CD4-positive, alpha-beta memory T cell (primary cell): ENCODE data around the gene FHOD3. TPM values are rescaled to one million over a fixed set of nuclear protein-coding genes. Genes with fewer than 3 reads are reported as not detected.

Experiments
- CTCF ChIA-PET: fragments of 350-600 bp; sonication (Branson Sonifier 250); formaldehyde crosslinking; loops from one replicate; lab custom pipeline; 2021; ENCODE audit warnings: inconsistent platforms; ENCODE audit not compliant: partially characterized antibody; lab: Charles Lee
- POLR2A ChIA-PET: fragments of 350-600 bp; sonication (Branson Sonifier 250); formaldehyde crosslinking; loops from one replicate; lab custom pipeline; 2021; ENCODE audit not compliant: partially characterized antibody; lab: Charles Lee
- DNase-seq, 5 donors: peaks; one replicate each; pipeline versions ENCODE4 v3.0.0 to v3.0.0-alpha.2; 2020 to 2022; ENCODE audit warnings: mixed read lengths in 1 of 5
- H3K27ac ChIP-seq: one replicate; pipeline ENCODE4 v1.7.0; 2013; ENCODE audit warnings: low read depth, low read length
- H3K27me3 ChIP-seq: 2 replicates; pipeline ENCODE4 v1.7.0; 2013; ENCODE audit warnings: mild to moderate bottlenecking, low read length, moderate library complexity; ENCODE audit not compliant: insufficient read depth
- H3K36me3 ChIP-seq: 2 replicates; pipeline ENCODE4 v1.7.0; 2013; ENCODE audit warnings: mild to moderate bottlenecking, low read length, moderate library complexity; ENCODE audit not compliant: insufficient read depth
- H3K4me1 ChIP-seq: 2 replicates; pipeline ENCODE4 v1.7.0; 2013; ENCODE audit warnings: mild to moderate bottlenecking, low read length, moderate library complexity; ENCODE audit not compliant: insufficient read depth
- H3K4me3 ChIP-seq, 2 donors: one replicate each; pipeline ENCODE4 v1.7.0; 2013; ENCODE audit warnings: low read length in 2 of 2, mild to moderate bottlenecking in 1 of 2
- H3K9me3 ChIP-seq, 2 donors: one replicate each; pipeline ENCODE4 v1.7.0; 2013; ENCODE audit warnings: low read length in 2 of 2, control low read depth in 1 of 2; ENCODE audit not compliant: control insufficient read depth in 1 of 2
- H3K27ac Mint-ChIP-seq, 7 donors: one replicate each; pipeline ENCODE4 v1.8.0; 2020 to 2021; ENCODE audit warnings: mixed read lengths in 7 of 7, mild to moderate bottlenecking in 6 of 7, inconsistent platforms in 3 of 7, moderate library complexity in 3 of 7
- H3K27me3 Mint-ChIP-seq, 2 donors: one replicate each; pipeline ENCODE4 v1.8.0; 2020 to 2021; ENCODE audit warnings: mixed read lengths in 2 of 2
- H3K36me3 Mint-ChIP-seq, 2 donors: one replicate each; pipeline ENCODE4 v1.8.0; 2020 to 2021; ENCODE audit warnings: mixed read lengths in 2 of 2, inconsistent platforms in 1 of 2, mild to moderate bottlenecking in 1 of 2
- H3K4me1 Mint-ChIP-seq, 4 donors: one replicate each; pipeline ENCODE4 v1.8.0; 2020 to 2021; ENCODE audit warnings: mixed read lengths in 4 of 4, mild to moderate bottlenecking in 1 of 4
- H3K4me3 Mint-ChIP-seq, 8 donors: one replicate each; pipeline ENCODE4 v1.8.0; 2020 to 2021; ENCODE audit warnings: mixed read lengths in 8 of 8, mild to moderate bottlenecking in 7 of 8, moderate library complexity in 6 of 8, inconsistent platforms in 3 of 8
- H3K9me3 Mint-ChIP-seq, 8 donors: one replicate each; pipeline ENCODE4 v1.8.0; 2020 to 2021; ENCODE audit warnings: mixed read lengths in 8 of 8, mild to moderate bottlenecking in 5 of 8, inconsistent platforms in 3 of 8, moderate library complexity in 1 of 8
- intact Hi-C: fragments of 100-400 bp; cut with micrococcal nuclease; formaldehyde crosslinking; loops from one replicate; pipeline ENCODE4 v1.15.1; 2023
- polyA plus RNA-seq, 2 donors: library from polyadenylated mRNA; unstranded; fragments of 300-500 nt; fragmentation: Illumina TruSeq; gene quantifications; one replicate each; pipeline ENCODE4 v1.2.3, GENCODE V29; 2021
- total RNA-seq, 2 experiments: library from RNA; stranded (reverse); gene quantifications; one replicate each; pipeline ENCODE4 v1.2.3, GENCODE V29; 2021

Gene FHOD3
- total and polyA plus RNA-seq, 4 experiments from 2014 or later: not detected

DNA sequence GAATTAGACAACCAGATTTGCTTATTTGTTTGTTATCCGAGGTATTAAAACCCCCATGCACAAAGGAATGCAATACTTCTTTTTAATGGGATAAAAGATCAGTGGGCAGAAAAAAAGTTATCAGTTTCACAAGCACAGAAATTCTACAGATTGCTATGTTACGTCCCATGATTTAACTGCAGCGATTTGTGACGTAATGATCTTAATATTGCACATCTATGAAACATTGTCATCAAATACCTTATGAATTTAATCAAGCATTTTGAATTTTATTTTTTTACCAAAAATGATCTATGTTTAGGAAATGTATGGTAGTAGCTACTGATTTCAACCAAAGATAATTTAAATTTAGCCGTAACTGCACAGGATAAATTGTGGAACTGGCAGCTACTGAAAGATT is 138.9 kb downstream of the FHOD3 start:
- POLR2A ChIA-PET: no interaction called here
- H3K4me3 ChIP-seq: no peak overlapping the region
- H3K4me3 Mint-ChIP-seq: no peak overlapping the region
- intact Hi-C loops: no loop called here
- H3K36me3 Mint-ChIP-seq: no peaks in the 10 kb centered on the region
- no peak for DNase-seq
- no peak overlapping the region for H3K27ac ChIP-seq
- CTCF ChIA-PET: no interaction called here
- H3K4me1 Mint-ChIP-seq: no peaks in the 10 kb centered on the region
- no peaks in the 10 kb centered on the region for H3K9me3 ChIP-seq
- H3K27me3 Mint-ChIP-seq: peaks cover 6 to 19% of the 10 kb centered on the region in 2 donors
- H3K4me1 ChIP-seq: no peaks in the 10 kb centered on the region
- H3K36me3 ChIP-seq: no peaks in the 10 kb centered on the region
- H3K9me3 Mint-ChIP-seq: no peaks in the 10 kb centered on the region
- H3K27me3 ChIP-seq: no peaks in the 10 kb centered on the region
- no peak overlapping the region for H3K27ac Mint-ChIP-seq

DNA sequence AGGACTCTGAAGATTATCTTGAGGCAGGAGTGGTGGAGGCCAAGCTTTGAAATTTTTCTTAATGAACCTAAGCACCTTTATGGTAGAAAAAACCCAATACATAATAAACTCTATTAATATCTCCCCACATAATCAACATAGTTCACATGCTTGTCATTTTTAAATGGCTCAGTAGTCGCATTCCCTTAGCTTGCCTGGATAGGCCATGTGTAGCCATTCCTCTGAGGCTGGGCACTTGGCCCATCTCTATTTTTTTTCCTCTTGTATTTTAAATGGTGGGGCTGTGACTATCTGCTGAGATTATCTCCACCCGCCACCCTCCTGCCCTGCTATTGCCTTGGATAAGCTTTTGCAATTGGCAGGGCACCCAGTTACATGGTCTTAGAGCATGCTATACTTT is 143.1 kb downstream of the FHOD3 start:
- no peak overlapping the region for H3K27ac Mint-ChIP-seq
- DNase-seq: no peak
- H3K27me3 ChIP-seq: no peaks in the 10 kb centered on the region
- CTCF ChIA-PET: no interaction called here
- H3K4me3 Mint-ChIP-seq: no peak overlapping the region
- peaks cover 8 to 21% of the 10 kb centered on the region in 2 donors for H3K27me3 Mint-ChIP-seq
- no peaks in the 10 kb centered on the region for H3K9me3 Mint-ChIP-seq
- POLR2A ChIA-PET: no interaction called here
- no peak overlapping the region for H3K4me3 ChIP-seq
- no peak overlapping the region for H3K27ac ChIP-seq
- H3K4me1 Mint-ChIP-seq: no peaks in the 10 kb centered on the region
- intact Hi-C loops: no loop called here
- H3K36me3 ChIP-seq: no peaks in the 10 kb centered on the region
- H3K36me3 Mint-ChIP-seq: no peaks in the 10 kb centered on the region
- H3K9me3 ChIP-seq: no peaks in the 10 kb centered on the region
- no peaks in the 10 kb centered on the region for H3K4me1 ChIP-seq

DNA sequence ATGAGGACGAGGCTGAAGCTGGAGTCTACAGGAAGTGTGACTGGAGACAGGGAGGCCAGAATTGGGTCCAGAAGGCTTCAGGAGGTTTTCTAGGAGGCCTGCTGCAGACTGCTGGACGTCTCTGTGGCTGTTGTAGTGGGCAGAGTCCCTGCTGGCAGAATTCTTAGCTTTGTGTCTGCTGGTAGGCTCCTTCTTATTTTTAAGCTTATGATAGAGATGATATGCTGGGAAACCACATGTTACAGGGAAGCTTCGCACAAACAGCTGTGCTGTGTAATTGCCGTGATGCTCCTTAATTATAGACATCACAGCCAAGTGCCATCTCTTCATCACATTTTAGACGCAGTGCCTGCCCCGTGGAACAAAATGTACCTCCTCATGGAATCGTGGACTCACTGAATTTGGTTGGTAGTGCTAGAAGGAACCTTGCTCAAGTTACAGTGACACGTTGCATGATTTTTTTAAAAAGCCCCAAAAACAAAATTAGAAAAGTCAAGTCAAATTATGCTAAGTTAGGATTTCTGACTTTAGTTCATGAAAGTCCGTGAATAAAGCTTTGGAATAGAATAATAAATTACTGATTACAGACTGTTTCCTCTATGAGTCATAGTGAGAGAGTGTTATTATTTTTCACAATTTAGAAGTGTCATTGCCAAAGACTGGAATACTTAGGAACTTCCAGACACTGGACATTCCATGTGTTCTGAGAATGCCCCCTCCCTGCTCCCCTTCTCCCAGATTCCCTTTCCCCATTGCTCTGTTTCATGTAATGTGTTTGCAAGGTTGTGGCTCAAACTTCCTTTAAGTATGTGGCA is 144.1 kb downstream of the FHOD3 start:
- no peak overlapping the region for H3K4me3 Mint-ChIP-seq
- POLR2A ChIA-PET: no interaction called here
- H3K27ac ChIP-seq: no peak overlapping the region
- no peak overlapping the region for H3K4me3 ChIP-seq
- no peaks in the 10 kb centered on the region for H3K36me3 ChIP-seq
- CTCF ChIA-PET: no interaction called here
- no peaks in the 10 kb centered on the region for H3K9me3 Mint-ChIP-seq
- peaks cover 8 to 19% of the 10 kb centered on the region in 2 donors for H3K27me3 Mint-ChIP-seq
- no peak overlapping the region for H3K27ac Mint-ChIP-seq
- DNase-seq: no peak
- no peaks in the 10 kb centered on the region for H3K9me3 ChIP-seq
- intact Hi-C loops: no loop called here
- H3K4me1 ChIP-seq: no peaks in the 10 kb centered on the region
- H3K36me3 Mint-ChIP-seq: no peaks in the 10 kb centered on the region
- no peaks in the 10 kb centered on the region for H3K4me1 Mint-ChIP-seq
- no peaks in the 10 kb centered on the region for H3K27me3 ChIP-seq

DNA sequence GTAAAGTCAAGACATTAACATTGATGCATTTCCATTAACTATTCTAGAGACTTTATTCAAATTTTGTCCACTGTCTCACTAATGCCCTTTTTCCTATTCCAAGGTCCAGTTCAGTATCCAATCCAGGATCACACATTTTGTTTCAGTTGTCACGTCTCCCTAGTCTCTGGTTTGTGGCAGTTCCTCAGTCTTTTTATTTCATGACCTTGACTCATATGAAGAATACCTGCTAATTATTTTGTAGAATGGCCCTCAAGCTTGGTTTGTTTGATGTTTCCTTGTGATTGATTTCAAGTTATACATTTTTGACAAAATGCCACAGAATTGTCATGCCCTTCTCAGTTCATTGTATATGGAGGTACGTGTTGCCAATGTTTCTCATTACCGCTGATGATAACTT is 145.2 kb downstream of the FHOD3 start:
- no peak overlapping the region for H3K4me3 ChIP-seq
- Mint-ChIP-seq H3K27me3 (peaks cover 8 to 19% of the 10 kb centered on the region in 2 donors), H3K4me1 (no peaks in the 10 kb centered on the region), H3K36me3 (no peaks in the 10 kb centered on the region), H3K4me3 (no peak overlapping the region), H3K9me3 (no peaks in the 10 kb centered on the region), H3K27ac (no peak overlapping the region)
- H3K36me3 ChIP-seq: no peaks in the 10 kb centered on the region
- no peaks in the 10 kb centered on the region for H3K9me3 ChIP-seq
- H3K27me3 ChIP-seq: no peaks in the 10 kb centered on the region
- intact Hi-C loops: no loop called here
- no peak overlapping the region for H3K27ac ChIP-seq
- DNase-seq: no peak
- no peaks in the 10 kb centered on the region for H3K4me1 ChIP-seq
- ChIA-PET CTCF (no interaction called here), POLR2A (no interaction called here)

DNA sequence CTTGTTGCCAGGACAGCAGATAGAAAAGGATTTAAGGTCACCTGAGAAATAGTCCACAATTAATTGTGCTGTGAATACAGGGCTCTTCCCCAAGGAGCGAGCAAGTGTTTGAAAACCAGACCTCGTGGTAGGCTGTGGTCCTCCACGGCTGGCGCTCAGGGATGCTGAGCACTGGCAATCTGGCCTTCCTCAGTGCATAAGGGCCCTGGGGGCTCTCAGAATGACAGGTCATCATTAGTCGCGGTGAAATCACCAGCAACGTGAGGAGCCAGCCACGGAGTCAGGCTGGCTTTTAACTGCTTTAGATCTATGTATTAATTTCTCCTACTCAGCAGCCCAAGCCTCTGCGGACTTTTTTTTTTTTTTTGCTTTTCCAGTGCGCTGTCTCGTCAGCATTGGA is 148.5 kb downstream of the FHOD3 start:
- Histone ChIP-seq H3K27me3 (no peaks in the 10 kb centered on the region), H3K4me3 (no peak overlapping the region), H3K9me3 (no peaks in the 10 kb centered on the region), H3K27ac (no peak overlapping the region), H3K4me1 (no peaks in the 10 kb centered on the region), H3K36me3 (no peaks in the 10 kb centered on the region)
- Mint-ChIP-seq H3K4me3 (no peak overlapping the region), H3K27me3 (peaks cover 2% of the 10 kb centered on the region in 2 donors), H3K4me1 (no peaks in the 10 kb centered on the region), H3K27ac (no peak overlapping the region), H3K36me3 (no peaks in the 10 kb centered on the region), H3K9me3 (no peaks in the 10 kb centered on the region)
- intact Hi-C loops: no loop called here
- CTCF ChIA-PET: no interaction called here
- POLR2A ChIA-PET: no interaction called here
- DNase-seq: no peak

DNA sequence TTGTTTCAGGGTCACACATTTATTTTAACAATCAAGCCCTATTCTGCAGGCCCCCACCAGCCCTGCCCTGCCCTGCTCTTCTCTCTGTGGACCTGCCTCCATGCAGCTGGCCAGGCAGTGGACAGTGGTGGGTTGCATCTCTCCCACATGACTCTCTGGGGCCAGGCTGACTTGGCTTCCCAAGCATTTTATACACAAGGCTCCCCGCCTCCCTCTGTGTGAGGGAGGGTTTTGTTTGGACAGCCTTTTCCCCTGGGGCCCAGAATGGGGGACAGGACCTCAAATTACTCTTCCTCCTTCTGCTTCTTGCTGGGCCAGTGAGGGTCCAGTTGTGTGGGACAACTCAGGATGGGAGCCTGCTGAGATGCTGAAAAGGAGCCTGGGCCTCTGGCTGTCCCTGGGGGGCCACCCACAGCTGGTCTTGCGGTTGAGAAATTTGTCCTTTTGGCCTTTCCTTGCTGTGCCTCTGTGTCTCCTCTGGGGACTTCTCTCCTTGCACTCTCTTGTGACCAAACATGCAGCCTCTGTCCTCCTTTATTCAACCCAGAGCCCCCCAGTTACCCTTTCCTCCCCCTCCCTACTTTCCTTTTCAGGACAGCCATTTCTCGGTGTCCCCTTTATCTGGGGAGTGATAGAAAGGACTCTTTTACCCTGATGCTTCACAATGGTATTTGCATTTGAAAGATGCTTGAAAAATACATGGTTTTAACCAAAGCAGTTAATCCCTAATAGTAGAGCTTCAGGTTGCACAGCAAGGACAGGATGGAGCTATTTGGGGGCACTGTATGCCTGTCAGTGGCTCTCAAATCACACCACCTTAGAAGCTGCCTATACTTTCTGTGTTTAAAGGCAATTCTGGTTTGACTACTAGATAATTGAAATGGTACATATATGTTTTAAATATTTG is 151.1 kb downstream of the FHOD3 start:
- CTCF ChIA-PET: no interaction called here
- peaks cover 2% of the 10 kb centered on the region in 2 donors for H3K27me3 Mint-ChIP-seq
- no peak overlapping the region for H3K27ac ChIP-seq
- POLR2A ChIA-PET: no interaction called here
- no peaks in the 10 kb centered on the region for H3K9me3 Mint-ChIP-seq
- H3K36me3 ChIP-seq: no peaks in the 10 kb centered on the region
- H3K9me3 ChIP-seq: no peaks in the 10 kb centered on the region
- no peak for DNase-seq
- no peaks in the 10 kb centered on the region for H3K4me1 Mint-ChIP-seq
- H3K27me3 ChIP-seq: no peaks in the 10 kb centered on the region
- H3K36me3 Mint-ChIP-seq: no peaks in the 10 kb centered on the region
- intact Hi-C loops: no loop called here
- H3K4me3 ChIP-seq: no peak overlapping the region
- H3K4me1 ChIP-seq: no peaks in the 10 kb centered on the region
- H3K4me3 Mint-ChIP-seq: no peak overlapping the region
- H3K27ac Mint-ChIP-seq: no peak overlapping the region

DNA sequence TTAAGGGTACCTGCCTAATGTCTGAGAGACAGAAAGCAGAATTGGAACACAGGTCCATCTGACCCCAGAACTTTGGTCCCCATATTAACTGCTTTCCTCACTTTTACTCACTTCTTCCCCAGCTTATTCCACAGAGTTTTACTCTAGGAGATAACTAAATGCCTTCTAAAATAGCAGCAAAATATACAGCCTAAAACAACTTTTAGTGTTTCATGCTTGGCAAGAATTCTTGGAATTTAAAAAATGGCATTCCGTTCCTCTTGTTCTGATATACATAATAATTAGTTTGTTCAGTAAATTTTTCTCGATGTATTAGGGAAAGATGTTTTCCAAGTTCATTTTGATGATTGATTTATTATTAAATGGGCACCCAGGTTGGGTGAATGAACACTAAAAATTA is 151.9 kb downstream of the FHOD3 start:
- no peaks in the 10 kb centered on the region for H3K36me3 ChIP-seq
- H3K9me3 Mint-ChIP-seq: no peaks in the 10 kb centered on the region
- CTCF ChIA-PET: no interaction called here
- no peaks in the 10 kb centered on the region for H3K27me3 ChIP-seq
- no peak overlapping the region for H3K27ac ChIP-seq
- DNase-seq: no peak
- intact Hi-C loops: no loop called here
- POLR2A ChIA-PET: no interaction called here
- no peaks in the 10 kb centered on the region for H3K4me1 Mint-ChIP-seq
- no peaks in the 10 kb centered on the region for H3K36me3 Mint-ChIP-seq
- no peak overlapping the region for H3K4me3 Mint-ChIP-seq
- no peak overlapping the region for H3K27ac Mint-ChIP-seq
- no peaks in the 10 kb centered on the region for H3K4me1 ChIP-seq
- H3K27me3 Mint-ChIP-seq: peaks cover 1 to 5% of the 10 kb centered on the region in 2 donors
- no peaks in the 10 kb centered on the region for H3K9me3 ChIP-seq
- H3K4me3 ChIP-seq: no peak overlapping the region
